Karpas-422 (cell line): ENCODE measurements around the gene C12orf76. TPM values are rescaled to one million over a fixed set of nuclear protein-coding genes. Genes with fewer than 3 reads are reported as not detected.

Experiments
- DNase-seq: peaks from one replicate; pipeline ENCODE4 v3.0.0-alpha.2; 2015
- H2AFZ ChIP-seq: fragments of 200-600 bp; sonication (generic); 2 replicates; pipeline ENCODE4 v1.6.1; 2014; ENCODE audit warnings: antibody characterized with exemption, low read length, mixed read lengths
- H3K27ac ChIP-seq: fragments of 200-600 bp; sonication (generic); 2 replicates; pipeline ENCODE4 v1.5.1; 2014; ENCODE audit warnings: mild to moderate bottlenecking, low read length, moderate library complexity
- H3K27me3 ChIP-seq: fragments of 200-600 bp; sonication (generic); 2 replicates; pipeline ENCODE4 v1.6.1; 2014; ENCODE audit warnings: low read length, mixed read lengths
- H3K36me3 ChIP-seq: fragments of 200-600 bp; sonication (generic); 2 replicates; pipeline ENCODE4 v1.6.1; 2014; ENCODE audit warnings: low read length, mixed read lengths; ENCODE audit not compliant: insufficient read depth
- H3K4me1 ChIP-seq: fragments of 200-600 bp; sonication (generic); 2 replicates; pipeline ENCODE4 v1.6.1; 2014; ENCODE audit warnings: mild to moderate bottlenecking, low read length, mixed read lengths
- H3K4me2 ChIP-seq: fragments of 200-600 bp; sonication (generic); 2 replicates; pipeline ENCODE4 v1.6.1; 2014; ENCODE audit warnings: low read length, low read depth, mild to moderate bottlenecking; ENCODE audit not compliant: poor library complexity, severe bottlenecking
- H3K4me3 ChIP-seq: fragments of 200-600 bp; sonication (generic); 2 replicates; pipeline ENCODE4 v1.5.1; 2014; ENCODE audit warnings: mild to moderate bottlenecking, antibody characterized with exemption, low read length, mixed read lengths
- H3K79me2 ChIP-seq: fragments of 200-600 bp; sonication (generic); 2 replicates; pipeline ENCODE4 v1.6.1; 2014; ENCODE audit warnings: mild to moderate bottlenecking, low read length, mixed read lengths
- H3K9ac ChIP-seq: fragments of 200-600 bp; sonication (generic); 2 replicates; pipeline ENCODE4 v1.6.0; 2014; ENCODE audit warnings: low read length
- H3K9me2 ChIP-seq: fragments of 200-600 bp; sonication (generic), shearing (Covaris generic); replicated peaks from 2 replicates; pipeline ENCODE4 v1.6.0; 2014; ENCODE audit warnings: mild to moderate bottlenecking, low read length, moderate library complexity; ENCODE audit not compliant: insufficient read depth
- H3K9me3 ChIP-seq: fragments of 300-700, 200-600 bp; sonication (generic); 2 replicates; pipeline ENCODE4 v1.6.1; 2014; ENCODE audit warnings: low read length, mixed read lengths
- H4K20me1 ChIP-seq: fragments of 200-600 bp; sonication (generic); 2 replicates; pipeline ENCODE4 v1.6.1; 2014; ENCODE audit warnings: mild to moderate bottlenecking, antibody characterized with exemption, low read length, low read depth; ENCODE audit not compliant: insufficient read depth
- total RNA-seq: library from RNA; depleted of rRNA; stranded (reverse); fragments of >200 nt; shearing (Covaris generic); gene quantifications from 2 replicates; pipeline ENCODE4 v1.2.3, GENCODE V29; 2014; ENCODE audit warnings: low replicate concordance

The C12orf76 gene
- total RNA-seq, 1 experiment from 2014 or later = 24.6 TPM

GRCh38 chr12:109999649-109999971, 48.7 kb downstream of the C12orf76 start:
- Histone ChIP-seq H3K9me3 (no peaks in the 10 kb centered on the region), H3K79me2 (peaks cover 75% of the 10 kb centered on the region), H3K4me1 (peaks cover 65% of the 10 kb centered on the region), H2AFZ (no peak overlapping the region), H3K27me3 (no peaks in the 10 kb centered on the region), H3K9ac (peak overlapping the region; percentile 91), H3K4me3 (peak overlapping the region; percentile 97), H3K9me2 (no peaks in the 10 kb centered on the region), H4K20me1 (peaks cover 4% of the 10 kb centered on the region; the same call in 1 of the 2 replicates), H3K27ac (peak overlapping the region; percentile 80), H3K36me3 (peaks cover 9% of the 10 kb centered on the region; the same call in 1 of the 2 replicates), H3K4me2 (peak overlapping the region; percentile 84)
- DNase-seq = no peak

GRCh38 chr12:109998904-109999648, 49.2 kb downstream of the C12orf76 start, which contains the start of gene ANKRD13A:
ANKRD13A (plus strand) TSS chr12:109999430; CDS start chr12:109999689, 259 bp downstream.
- H3K79me2 ChIP-seq = peaks cover 75% of the 10 kb centered on the region
- H3K9me2 ChIP-seq = no peaks in the 10 kb centered on the region
- peak within 1 kb of the TSS; percentile 70; the same call in 1 of the 2 replicates for H2AFZ ChIP-seq
- H3K27me3 ChIP-seq = no peaks in the 10 kb centered on the region
- peak within 1 kb of the TSS; percentile 84 for H3K4me2 ChIP-seq
- H3K9me3 ChIP-seq = no peaks in the 10 kb centered on the region
- H3K4me1 ChIP-seq = peaks cover 65% of the 10 kb centered on the region
- peak within 1 kb of the TSS; percentile 91 for H3K9ac ChIP-seq
- peaks cover 9% of the 10 kb centered on the region; the same call in 1 of the 2 replicates for H3K36me3 ChIP-seq
- DNase-seq = peak; percentile 97
- H4K20me1 ChIP-seq = peaks cover 4% of the 10 kb centered on the region; the same call in 1 of the 2 replicates
- H3K4me3 ChIP-seq = peak within 1 kb of the TSS; percentile 97
- H3K27ac ChIP-seq = peak within 1 kb of the TSS; percentile 87

GRCh38 chr12:109998241-109998903, 50.0 kb downstream of the C12orf76 start:
- Histone ChIP-seq H3K36me3 (peaks cover 6% of the 10 kb centered on the region), H2AFZ (peak overlapping the region; percentile 70; the same call in 1 of the 2 replicates), H3K9ac (peak overlapping the region; percentile 91), H4K20me1 (peaks cover 4% of the 10 kb centered on the region; the same call in 1 of the 2 replicates), H3K27ac (peak overlapping the region; percentile 87), H3K79me2 (peaks cover 75% of the 10 kb centered on the region), H3K9me2 (no peaks in the 10 kb centered on the region), H3K27me3 (no peaks in the 10 kb centered on the region), H3K9me3 (no peaks in the 10 kb centered on the region), H3K4me1 (peaks cover 65% of the 10 kb centered on the region), H3K4me2 (peak overlapping the region; percentile 84), H3K4me3 (peak overlapping the region; percentile 97)
- peak; percentile 56 for DNase-seq

- H3K4me3 ChIP-seq = peak overlapping the region; percentile 97
- H3K4me1 ChIP-seq = peaks cover 61% of the 10 kb centered on the region
- H3K27ac ChIP-seq = peak overlapping the region; percentile 87
- H3K9me3 ChIP-seq = no peaks in the 10 kb centered on the region
- no peak for DNase-seq
- peak overlapping the region; percentile 84 for H3K4me2 ChIP-seq
- H3K36me3 ChIP-seq = peaks cover 4% of the 10 kb centered on the region; the same call in 1 of the 2 replicates
- no peaks in the 10 kb centered on the region for H3K9me2 ChIP-seq
- H3K79me2 ChIP-seq = peaks cover 75% of the 10 kb centered on the region
- H2AFZ ChIP-seq = peak overlapping the region; percentile 17; the same call in 1 of the 2 replicates
- no peaks in the 10 kb centered on the region for H3K27me3 ChIP-seq
- peaks cover 4% of the 10 kb centered on the region; the same call in 1 of the 2 replicates for H4K20me1 ChIP-seq
- peak overlapping the region; percentile 91 for H3K9ac ChIP-seq
These were observed 50.9 kb downstream of the C12orf76 start for GRCh38 chr12:109997393-109997792.

GRCh38 chr12:109996483-109996853, 51.9 kb downstream of the C12orf76 start:
- Histone ChIP-seq H2AFZ (peak overlapping the region; percentile 27; the same call in 1 of the 2 replicates), H3K9me3 (no peaks in the 10 kb centered on the region), H3K4me2 (peak overlapping the region; percentile 88), H3K27me3 (no peaks in the 10 kb centered on the region), H3K36me3 (peaks cover 8% of the 10 kb centered on the region; the same call in 1 of the 2 replicates), H3K27ac (peak overlapping the region; percentile 40; the same call in 1 of the 2 replicates), H3K9ac (peak overlapping the region; percentile 96), H3K4me1 (peaks cover 52% of the 10 kb centered on the region), H3K9me2 (no peaks in the 10 kb centered on the region), H3K4me3 (peak overlapping the region; percentile 82), H4K20me1 (peaks cover 4% of the 10 kb centered on the region; the same call in 1 of the 2 replicates), H3K79me2 (peaks cover 75% of the 10 kb centered on the region)
- DNase-seq = no peak

- H4K20me1 ChIP-seq = peaks cover 4% of the 10 kb centered on the region; the same call in 1 of the 2 replicates
- peak; percentile 98 for DNase-seq
- peak within 1 kb of the TSS; percentile 96 for H3K9ac ChIP-seq
- peaks cover 75% of the 10 kb centered on the region for H3K79me2 ChIP-seq
- peak within 1 kb of the TSS; percentile 82 for H3K4me3 ChIP-seq
- H3K9me3 ChIP-seq = no peaks in the 10 kb centered on the region
- H3K27me3 ChIP-seq = no peaks in the 10 kb centered on the region
- peaks cover 46% of the 10 kb centered on the region for H3K4me1 ChIP-seq
- peaks cover 12% of the 10 kb centered on the region; the same call in 1 of the 2 replicates for H3K36me3 ChIP-seq
- H3K27ac ChIP-seq = peak within 1 kb of the TSS; percentile 87
- peak within 1 kb of the TSS; percentile 27; the same call in 1 of the 2 replicates for H2AFZ ChIP-seq
- H3K9me2 ChIP-seq = no peaks in the 10 kb centered on the region
- peak within 1 kb of the TSS; percentile 88 for H3K4me2 ChIP-seq
These were observed 52.4 kb downstream of the C12orf76 start, which contains the start of gene GIT2 for GRCh38 chr12:109995686-109996482. GIT2 (minus strand) TSS chr12:109996368; CDS start chr12:109996224, 144 bp downstream.

- peaks cover 75% of the 10 kb centered on the region for H3K79me2 ChIP-seq
- H2AFZ ChIP-seq = no peak overlapping the region
These were observed 53.0 kb downstream of the C12orf76 start for GRCh38 chr12:109995361-109995685.

More at GRCh38 chr12:109995361-109995685, 53.0 kb downstream of the C12orf76 start:
- Histone ChIP-seq H3K4me3 (peak overlapping the region; percentile 82), H3K4me2 (peak overlapping the region; percentile 88), H4K20me1 (peaks cover 4% of the 10 kb centered on the region; the same call in 1 of the 2 replicates), H3K27me3 (no peaks in the 10 kb centered on the region), H3K4me1 (peaks cover 41% of the 10 kb centered on the region), H3K27ac (peak overlapping the region; percentile 84), H3K9me3 (no peaks in the 10 kb centered on the region), H3K36me3 (peaks cover 16% of the 10 kb centered on the region; the same call in 1 of the 2 replicates), H3K9ac (peak overlapping the region; percentile 96), H3K9me2 (no peaks in the 10 kb centered on the region)
- no peak for DNase-seq
